Loucy (cell line): Measurements from ENCODE around the gene AGO3.

Experiments used
- H2AFZ ChIP-seq: fragments of 200-600 bp; sonication (generic); 2 replicates; pipeline ENCODE4 v1.6.0; 2016; ENCODE audit warnings: antibody characterized with exemption, mild to moderate bottlenecking, low read length, moderate library complexity
- H3F3A ChIP-seq: fragments of 200-600 bp; 2 replicates; pipeline ENCODE4 v1.6.0; 2016; ENCODE audit warnings: antibody characterized with exemption, low read depth, mild to moderate bottlenecking
- H3K27me3 ChIP-seq: fragments of 200-600 bp; sonication (generic); 2 replicates; pipeline ENCODE4 v1.6.1; 2014; ENCODE audit warnings: low read length, mild to moderate bottlenecking; ENCODE audit not compliant: insufficient read depth, poor library complexity, severe bottlenecking
- H3K36me3 ChIP-seq: fragments of 200-600 bp; sonication (generic); 2 replicates; pipeline ENCODE4 v1.6.1; 2016; ENCODE audit warnings: low read length; ENCODE audit not compliant: insufficient read depth
- H3K4me1 ChIP-seq: fragments of 200-600 bp; sonication (generic); 2 replicates; pipeline ENCODE4 v1.5.1; 2014; ENCODE audit warnings: low read length, mild to moderate bottlenecking; ENCODE audit not compliant: insufficient read depth, poor library complexity, severe bottlenecking
- H3K4me2 ChIP-seq: fragments of 200-600 bp; sonication (generic); 2 replicates; pipeline ENCODE4 v1.6.0; 2014; ENCODE audit warnings: antibody characterized with exemption, low read length, low read depth, mild to moderate bottlenecking; ENCODE audit not compliant: poor library complexity, severe bottlenecking
- H3K4me3 ChIP-seq: fragments of 200-600 bp; sonication (generic); 2 replicates; pipeline ENCODE4 v1.5.1; 2014; ENCODE audit warnings: low read length, mild to moderate bottlenecking, mixed read lengths; ENCODE audit not compliant: poor library complexity, severe bottlenecking
- H3K79me2 ChIP-seq: fragments of 200-600 bp; sonication (generic); 2 replicates; pipeline ENCODE4 v1.6.1; 2014; ENCODE audit warnings: low read length; ENCODE audit not compliant: insufficient read depth
- H3K9ac ChIP-seq: fragments of 200-600 bp; sonication (generic); 2 replicates; pipeline ENCODE4 v1.6.0; 2014; ENCODE audit warnings: mild to moderate bottlenecking, low read depth, low read length, moderate library complexity; ENCODE audit not compliant: poor library complexity, severe bottlenecking
- H3K9me2 ChIP-seq: fragments of 200-600 bp; sonication (generic); replicated peaks from 2 replicates; pipeline ENCODE4 v1.6.1; 2016; ENCODE audit warnings: low read depth, low read length, mixed read lengths
- H3K9me3 ChIP-seq: fragments of 200-600 bp; sonication (generic); 2 replicates; pipeline ENCODE4 v1.6.1; 2014; ENCODE audit warnings: mild to moderate bottlenecking, antibody characterized with exemption, low read length, low read depth; ENCODE audit not compliant: insufficient read depth
- H4K20me1 ChIP-seq: fragments of 200-600 bp; sonication (generic); 2 replicates; pipeline ENCODE4 v1.6.0; 2014; ENCODE audit warnings: antibody characterized with exemption, low read length, mild to moderate bottlenecking; ENCODE audit not compliant: insufficient read depth, poor library complexity, severe bottlenecking
- CTCF ChIP-seq: fragments of 200-600 bp; sonication (generic); conservative IDR thresholded peaks from 2 replicates; pipeline ENCODE4 v1.5.1; 2014; ENCODE audit warnings: mild to moderate bottlenecking, antibody characterized with exemption, low read length
- EZH2phosphoT487 ChIP-seq: fragments of 200-600 bp; IDR thresholded peaks from 2 replicates; pipeline ENCODE4 v1.6.1; 2018; ENCODE audit warnings: antibody characterized with exemption, mild to moderate bottlenecking, moderate library complexity, borderline replicate concordance

The AGO3 gene

DNA sequence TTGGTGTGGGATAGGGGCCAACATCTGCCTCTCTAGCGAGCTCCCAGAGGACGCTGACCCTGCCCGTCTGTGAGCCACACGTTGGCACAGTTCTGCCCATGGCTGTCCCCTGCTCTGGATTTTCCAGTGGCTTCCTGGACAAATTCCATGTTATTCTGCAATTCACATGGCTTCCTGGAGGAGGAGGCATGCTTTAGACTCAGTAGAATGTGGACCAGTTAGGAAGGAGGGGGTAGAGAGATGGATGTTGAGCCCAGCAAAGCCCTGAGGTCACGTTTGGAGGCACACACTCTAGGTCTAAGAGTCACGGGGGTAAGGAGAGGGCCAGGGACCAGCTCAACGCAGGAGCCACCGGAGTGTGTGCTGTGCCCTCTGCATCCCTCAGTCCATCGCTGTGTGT is 181.9 kb downstream of the AGO3 start:
- no peaks in the 10 kb centered on the region for H3K9me2 ChIP-seq
- no peak for TF ChIP-seq CTCF
- TF ChIP-seq EZH2phosphoT487 = no peak
- no peaks in the 10 kb centered on the region for H3K27me3 ChIP-seq

GRCh38 chr1:36114371-36114770 is 183.5 kb downstream of the AGO3 start:
- Histone ChIP-seq H3K36me3 (no peaks in the 10 kb centered on the region), H3K4me1 (peaks cover 17% of the 10 kb centered on the region), H3F3A (no peaks in the 10 kb centered on the region), H3K27me3 (no peaks in the 10 kb centered on the region), H2AFZ (no peak overlapping the region), H3K9ac (no peak overlapping the region), H3K79me2 (no peaks in the 10 kb centered on the region), H4K20me1 (no peaks in the 10 kb centered on the region), H3K4me2 (no peak overlapping the region), H3K4me3 (no peak overlapping the region), H3K9me2 (no peaks in the 10 kb centered on the region), H3K9me3 (no peaks in the 10 kb centered on the region)
- TF ChIP-seq CTCF (no peak), EZH2phosphoT487 (no peak)

More for the DNA sequence above, 181.9 kb downstream of the AGO3 start:
- H2AFZ ChIP-seq = no peak overlapping the region
- no peak overlapping the region for H3K4me2 ChIP-seq
- no peaks in the 10 kb centered on the region for H3K79me2 ChIP-seq
- no peaks in the 10 kb centered on the region for H4K20me1 ChIP-seq
- H3K4me1 ChIP-seq = peaks cover 31% of the 10 kb centered on the region
- no peak overlapping the region for H3K9ac ChIP-seq
- H3K36me3 ChIP-seq = no peaks in the 10 kb centered on the region
- H3K9me3 ChIP-seq = no peaks in the 10 kb centered on the region
- no peak overlapping the region for H3K4me3 ChIP-seq
- no peaks in the 10 kb centered on the region for H3F3A ChIP-seq

DNA sequence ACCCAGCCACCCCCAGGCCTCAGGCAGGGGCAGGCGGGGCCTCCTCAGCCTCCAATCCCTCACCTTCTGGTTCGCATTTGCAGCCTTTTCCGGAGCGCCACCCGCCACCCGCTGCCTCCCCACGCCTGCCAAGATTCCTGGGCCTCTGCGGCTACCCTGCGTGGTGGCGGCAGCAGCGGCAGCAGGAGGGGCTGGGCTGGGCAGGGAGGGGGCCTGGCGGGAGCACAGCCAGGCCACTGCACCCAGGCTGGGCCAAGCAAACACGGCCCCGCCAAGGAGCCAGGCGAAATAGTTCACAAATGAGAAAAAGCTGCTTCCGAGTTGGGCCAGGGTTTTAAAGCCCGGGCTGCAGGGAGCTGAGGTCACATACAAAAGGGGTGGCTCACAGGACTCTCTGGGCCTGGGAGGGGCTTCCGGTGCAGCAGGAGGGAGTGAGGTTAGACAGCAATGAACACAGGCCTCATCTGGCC is 184.3 kb downstream of the AGO3 start:
- no peak for TF ChIP-seq CTCF
- TF ChIP-seq EZH2phosphoT487 = no peak
- H4K20me1 ChIP-seq = no peaks in the 10 kb centered on the region
- H3K4me3 ChIP-seq = no peak overlapping the region
- no peaks in the 10 kb centered on the region for H3K27me3 ChIP-seq
- no peaks in the 10 kb centered on the region for H3K36me3 ChIP-seq
- H3K4me2 ChIP-seq = no peak overlapping the region
- H3K4me1 ChIP-seq = peaks cover 13% of the 10 kb centered on the region
- no peaks in the 10 kb centered on the region for H3K9me2 ChIP-seq
- no peaks in the 10 kb centered on the region for H3F3A ChIP-seq
- no peak overlapping the region for H3K9ac ChIP-seq
- H3K9me3 ChIP-seq = no peaks in the 10 kb centered on the region
- no peaks in the 10 kb centered on the region for H3K79me2 ChIP-seq
- H2AFZ ChIP-seq = no peak overlapping the region
